ENCODE data around the gene BCKDK. TPM values are rescaled to one million over a fixed set of nuclear protein-coding genes. Genes with fewer than 3 reads are reported as not detected.
A peak's percentile ranks its signal among the peaks of the same experiment; 100 is the strongest.
"Not testable (repeated sequence)": the region's sequence is repeated elsewhere in the genome, so short reads cannot be mapped to it uniquely, and the experiment has no call there.

BCKDK gene
- total RNA-seq, 2 donors from 2014 or later, result 21.6 to 24.5 TPM

DNA sequence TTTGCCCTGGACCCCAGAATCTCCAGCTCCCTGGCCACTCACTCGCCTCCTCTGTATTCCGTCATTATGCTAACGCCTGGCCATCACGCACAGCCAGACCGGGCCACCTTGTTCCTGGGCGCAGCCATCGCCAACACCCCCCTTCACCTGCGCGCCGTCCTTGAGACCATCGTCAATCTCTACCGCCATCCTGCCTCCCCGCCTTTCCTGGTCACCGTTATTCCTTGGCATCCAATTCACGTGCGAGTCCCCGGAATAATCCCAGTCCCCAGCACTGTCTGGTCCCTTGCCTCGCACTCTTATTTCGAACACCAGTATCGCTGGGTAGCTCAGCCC lies 14.1 kb upstream of the BCKDK start:
- H3K9me3 Mint-ChIP-seq, result no peaks in the 10 kb centered on the region
- peak overlapping the region; percentile 98 for H3K4me3 Mint-ChIP-seq
- H3K4me1 Mint-ChIP-seq (ENCODE audit: low read depth), result peaks cover 38% of the 10 kb centered on the region
- no peaks in the 10 kb centered on the region for H3K36me3 Mint-ChIP-seq (ENCODE audit: insufficient read depth in 2 of 2)
- H3K27ac Mint-ChIP-seq, result peak overlapping the region; percentile 80
- H3K27me3 Mint-ChIP-seq (ENCODE audit: low read depth), result no peaks in the 10 kb centered on the region
- ATAC-seq (replicated peaks in 1 of 2), result peak in 1 of 2 donors; percentile 3
- no peak for DNase-seq

DNA sequence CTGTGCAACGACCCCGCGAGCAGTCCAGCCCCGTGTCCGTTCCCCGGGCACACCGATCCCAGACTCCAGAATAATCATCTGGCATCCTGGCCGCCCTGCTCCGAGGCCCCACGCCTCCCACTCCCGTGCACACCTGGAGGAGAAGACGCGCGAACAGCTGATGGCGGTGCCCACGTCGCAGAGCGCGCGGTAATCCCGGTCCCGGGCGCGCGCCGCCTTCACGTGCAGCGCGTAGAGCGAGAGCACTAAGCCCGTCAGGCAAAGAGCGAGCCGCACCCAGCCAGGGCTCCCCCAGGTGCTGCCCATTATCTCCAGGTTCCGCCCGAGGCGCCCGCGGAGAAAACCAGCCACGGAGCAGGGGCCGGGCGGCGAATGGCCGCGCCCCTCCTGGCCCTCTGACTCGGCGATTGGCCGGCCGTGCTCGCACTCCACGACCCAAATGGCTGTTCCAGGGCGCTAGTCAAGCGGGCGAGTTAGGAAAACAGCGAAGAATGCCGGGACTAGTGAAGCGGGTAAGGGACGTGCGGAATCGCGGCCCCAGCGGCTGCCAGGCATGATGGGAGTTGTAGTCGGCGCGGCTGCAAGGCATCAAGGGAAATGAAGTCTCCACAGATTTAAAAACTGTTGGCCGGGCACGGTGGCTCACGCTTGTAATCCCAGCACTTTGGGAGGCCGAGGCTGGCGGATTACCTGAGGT lies 13.6 kb upstream of the BCKDK start, which contains the start of gene VKORC1:
VKORC1 (minus strand) TSS at position 374 of the 697 bp plus-strand sequence; CDS start at position 306, 68 bp downstream.
- Mint-ChIP-seq H3K4me3 (peak within 1 kb of the TSS; percentile 98), H3K4me1 (ENCODE audit: low read depth) (peaks cover 38% of the 10 kb centered on the region), H3K36me3 (ENCODE audit: insufficient read depth in 2 of 2) (no peaks in the 10 kb centered on the region), H3K9me3 (no peaks in the 10 kb centered on the region), H3K27ac (peak within 1 kb of the TSS; percentile 80), H3K27me3 (ENCODE audit: low read depth) (no peaks in the 10 kb centered on the region)
- DNase-seq, result peak; percentile 85 to 89
- ATAC-seq (replicated peaks in 1 of 2), result peak; percentile 94 to 95

DNA sequence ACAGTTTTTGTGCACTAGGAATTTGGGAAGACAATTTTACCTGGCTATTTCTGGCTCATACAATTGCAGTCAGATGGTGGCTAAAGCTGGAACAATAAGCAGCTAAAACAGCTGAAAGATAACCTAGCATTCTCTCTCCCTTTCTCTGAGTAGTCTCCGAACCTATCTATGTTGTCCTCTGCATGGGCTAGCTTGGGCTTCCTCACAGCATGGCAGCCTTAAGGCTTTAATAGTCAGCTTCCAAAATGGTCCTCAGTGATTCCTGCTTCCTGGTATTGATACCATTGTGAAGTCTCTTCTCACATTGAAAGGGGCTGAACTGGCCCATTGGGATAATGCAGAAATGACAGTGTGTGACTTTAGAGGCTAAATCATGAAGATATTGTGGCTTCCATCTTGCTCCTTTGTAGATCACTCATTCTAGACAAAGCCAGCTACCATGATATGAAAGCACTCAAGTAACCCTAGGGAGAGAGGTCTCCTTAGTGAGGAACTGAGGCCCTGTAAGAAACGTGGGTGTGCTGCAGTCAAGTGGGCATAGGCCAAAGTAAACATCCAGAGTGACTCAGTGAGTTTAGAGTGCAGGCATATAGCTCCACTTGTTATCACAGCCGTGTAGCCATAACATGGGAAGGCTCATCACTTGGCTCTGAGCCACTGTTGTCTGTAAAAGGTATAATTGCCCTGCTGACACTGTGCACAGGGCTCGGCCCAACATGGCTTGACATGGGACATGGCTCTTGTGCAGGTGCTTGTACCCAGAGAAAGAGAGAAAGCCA lies 8.1 kb upstream of the BCKDK start:
- Mint-ChIP-seq H3K4me1 (ENCODE audit: low read depth) (peaks cover 15% of the 10 kb centered on the region), H3K27ac (no peak overlapping the region), H3K27me3 (ENCODE audit: low read depth) (no peaks in the 10 kb centered on the region), H3K4me3 (no peak overlapping the region), H3K36me3 (ENCODE audit: insufficient read depth in 2 of 2) (no peaks in the 10 kb centered on the region), H3K9me3 (no peaks in the 10 kb centered on the region)
- no peak for DNase-seq
- no peak for ATAC-seq (replicated peaks in 1 of 2)

DNA sequence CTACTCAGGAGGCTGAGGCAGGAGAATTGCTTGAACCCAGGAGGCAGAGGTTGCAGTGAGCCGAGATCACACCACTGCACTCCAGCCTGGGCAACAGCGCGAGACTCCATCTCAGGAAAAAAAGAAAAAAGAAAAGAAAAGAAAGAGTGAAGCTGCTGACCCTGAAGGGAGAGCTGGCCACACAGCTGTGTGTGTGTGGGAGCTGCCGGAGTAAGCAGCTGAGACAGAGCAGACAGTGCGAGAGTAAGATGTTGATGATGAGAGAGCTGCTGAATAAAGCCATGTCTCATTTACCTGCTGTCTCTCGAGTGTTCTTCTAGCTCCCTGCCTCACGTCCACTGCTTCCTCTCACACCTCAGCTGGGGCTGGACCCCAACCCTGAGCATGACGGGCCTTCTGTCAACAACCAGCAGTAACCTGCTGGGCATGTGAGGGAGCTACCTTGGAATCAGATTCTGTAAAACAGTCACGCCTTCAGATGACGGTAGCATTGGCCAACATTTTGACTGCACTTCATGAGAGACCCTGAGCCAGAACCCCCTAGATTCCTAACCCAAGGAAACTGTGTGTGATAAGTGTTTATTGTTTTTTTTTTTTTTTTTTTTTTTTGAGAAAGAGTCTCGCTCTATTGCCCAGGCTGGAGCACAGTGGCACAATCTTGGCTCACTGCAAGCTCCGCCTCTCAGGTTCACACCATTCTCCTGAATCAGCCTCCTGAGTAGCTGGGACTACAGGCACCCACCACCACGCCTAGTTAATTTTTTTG lies 7.1 kb upstream of the BCKDK start:
- H3K36me3 Mint-ChIP-seq (ENCODE audit: insufficient read depth in 2 of 2); ATAC-seq (replicated peaks in 1 of 2); H3K4me3 Mint-ChIP-seq; H3K27me3 Mint-ChIP-seq (ENCODE audit: low read depth); H3K9me3 Mint-ChIP-seq; H3K27ac Mint-ChIP-seq; DNase-seq: not testable (repeated sequence)
- H3K4me1 Mint-ChIP-seq (ENCODE audit: low read depth), result peaks cover 11% of the 10 kb centered on the region

DNA sequence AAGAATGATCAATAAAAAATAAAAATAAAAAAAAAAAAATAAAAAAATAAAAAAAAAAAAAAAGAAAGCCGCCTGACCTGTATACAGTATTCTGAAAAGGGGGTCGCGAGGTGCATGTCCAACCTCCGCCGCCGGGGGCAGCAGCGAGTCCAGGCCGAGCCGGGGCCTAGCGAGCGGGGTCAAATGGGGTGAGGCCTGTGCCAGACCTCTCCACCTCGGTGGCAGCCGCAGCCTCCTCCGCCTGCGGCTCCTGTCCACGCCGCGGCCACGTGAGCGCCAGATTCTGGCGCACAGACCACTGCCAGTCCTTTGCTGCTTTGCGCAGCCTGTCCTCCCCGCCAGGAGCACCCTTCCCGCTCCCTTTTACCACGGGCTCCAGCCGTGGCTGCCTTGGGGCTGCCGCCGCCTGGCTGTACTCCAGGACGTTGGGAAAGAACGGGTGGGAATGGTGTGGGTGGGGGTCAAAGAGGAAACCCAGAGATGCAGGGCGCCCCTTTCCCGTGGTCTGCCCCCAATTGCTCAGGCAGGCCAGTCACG lies 2.4 kb upstream of the BCKDK start:
- H3K4me3 Mint-ChIP-seq, result peak overlapping the region; percentile 43 to 62

DNA sequence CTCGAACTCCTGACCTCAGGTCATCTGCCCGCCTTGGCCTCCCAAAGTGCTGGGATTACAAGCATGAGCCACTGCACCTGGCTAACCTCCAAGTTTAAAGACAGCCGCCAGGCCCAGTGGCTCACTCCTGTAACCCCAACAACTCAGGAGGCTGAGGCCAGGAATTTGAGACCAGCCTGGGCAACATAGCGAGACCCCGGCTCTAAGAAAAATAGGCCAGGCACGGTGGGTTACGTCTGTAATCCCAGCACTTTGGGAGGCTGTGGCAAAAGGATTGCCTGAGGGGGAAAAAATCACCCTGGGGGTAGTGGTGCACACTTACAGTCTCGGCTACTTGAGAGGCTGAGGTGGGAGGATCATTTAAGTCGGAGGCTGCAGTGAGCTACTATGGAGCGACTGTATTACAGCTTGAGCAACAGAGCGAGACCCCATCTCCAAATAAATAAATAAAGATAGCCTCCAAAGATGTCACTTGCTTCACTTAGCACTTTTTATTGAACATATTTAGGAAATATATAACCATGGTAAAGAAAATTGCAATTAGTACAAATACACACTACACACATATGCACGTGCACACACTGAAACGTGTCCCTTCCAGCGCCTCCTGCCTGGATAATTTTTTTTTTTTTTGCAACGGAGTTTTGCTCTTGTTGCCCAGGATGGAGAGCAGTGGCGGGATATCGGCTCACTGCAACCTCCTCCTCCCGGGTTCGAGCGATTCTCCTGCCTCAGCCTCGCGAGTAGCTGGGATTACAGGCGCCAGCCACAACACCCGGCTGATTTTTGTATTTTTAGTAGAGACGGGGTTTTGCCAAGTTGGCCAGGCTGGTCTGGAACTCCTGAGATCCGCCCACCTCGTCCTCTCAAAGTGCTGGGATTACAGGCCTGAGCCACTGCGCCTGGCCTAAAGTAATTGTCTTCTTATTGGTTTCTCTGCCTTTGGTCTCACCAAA lies 1.4 kb upstream of the BCKDK start:
- H3K4me3 Mint-ChIP-seq, result peak overlapping the region; percentile 94 to 98
- DNase-seq (no peak), ATAC-seq (replicated peaks in 1 of 2) (no peak)
- no peaks in the 10 kb centered on the region for H3K36me3 Mint-ChIP-seq (ENCODE audit: insufficient read depth in 2 of 2)
- H3K27me3 Mint-ChIP-seq (ENCODE audit: low read depth), result no peaks in the 10 kb centered on the region
- H3K9me3 Mint-ChIP-seq, result no peaks in the 10 kb centered on the region
- H3K27ac Mint-ChIP-seq, result no peak overlapping the region
- H3K4me1 Mint-ChIP-seq (ENCODE audit: low read depth), result peaks cover 27% of the 10 kb centered on the region

More for the DNA sequence above, 2.4 kb upstream of the BCKDK start:
- Mint-ChIP-seq H3K36me3 (ENCODE audit: insufficient read depth in 2 of 2) (no peaks in the 10 kb centered on the region), H3K9me3 (no peaks in the 10 kb centered on the region), H3K27ac (no peak overlapping the region), H3K4me1 (ENCODE audit: low read depth) (peaks cover 27% of the 10 kb centered on the region), H3K27me3 (ENCODE audit: low read depth) (no peaks in the 10 kb centered on the region)
- ATAC-seq (replicated peaks in 1 of 2) (peak; percentile 58 to 61), DNase-seq (peak; percentile 88 to 92)

DNA sequence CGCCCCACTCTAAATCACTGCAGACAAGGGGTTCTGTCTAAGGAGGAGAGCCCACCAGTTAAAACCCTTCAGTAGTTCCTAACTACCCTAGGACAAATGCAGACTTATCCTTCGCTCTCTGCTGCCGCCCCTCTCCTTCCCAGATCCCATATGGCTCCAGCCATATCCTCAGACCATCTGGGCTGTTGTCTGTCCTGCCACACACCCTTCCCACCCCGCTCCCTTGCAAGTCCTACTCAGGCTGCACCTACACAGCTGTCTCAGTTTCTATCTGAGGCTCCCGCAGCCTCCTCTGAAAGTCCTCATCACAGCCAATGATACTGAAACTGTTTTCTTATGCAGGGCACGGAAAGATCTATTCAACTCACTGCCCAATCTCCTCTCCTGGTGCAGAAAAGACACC lies 720 bp upstream of the BCKDK start:
- H3K4me1 Mint-ChIP-seq (ENCODE audit: low read depth), result peaks cover 27% of the 10 kb centered on the region
- H3K9me3 Mint-ChIP-seq, result no peaks in the 10 kb centered on the region
- peak overlapping the region; percentile 93 for H3K27ac Mint-ChIP-seq
- peak; percentile 51 to 63 for DNase-seq
- H3K36me3 Mint-ChIP-seq (ENCODE audit: insufficient read depth in 2 of 2), result no peaks in the 10 kb centered on the region
- H3K4me3 Mint-ChIP-seq, result peak overlapping the region; percentile 94 to 98
- ATAC-seq (replicated peaks in 1 of 2), result peak; percentile 76 to 78
- H3K27me3 Mint-ChIP-seq (ENCODE audit: low read depth), result no peaks in the 10 kb centered on the region

DNA sequence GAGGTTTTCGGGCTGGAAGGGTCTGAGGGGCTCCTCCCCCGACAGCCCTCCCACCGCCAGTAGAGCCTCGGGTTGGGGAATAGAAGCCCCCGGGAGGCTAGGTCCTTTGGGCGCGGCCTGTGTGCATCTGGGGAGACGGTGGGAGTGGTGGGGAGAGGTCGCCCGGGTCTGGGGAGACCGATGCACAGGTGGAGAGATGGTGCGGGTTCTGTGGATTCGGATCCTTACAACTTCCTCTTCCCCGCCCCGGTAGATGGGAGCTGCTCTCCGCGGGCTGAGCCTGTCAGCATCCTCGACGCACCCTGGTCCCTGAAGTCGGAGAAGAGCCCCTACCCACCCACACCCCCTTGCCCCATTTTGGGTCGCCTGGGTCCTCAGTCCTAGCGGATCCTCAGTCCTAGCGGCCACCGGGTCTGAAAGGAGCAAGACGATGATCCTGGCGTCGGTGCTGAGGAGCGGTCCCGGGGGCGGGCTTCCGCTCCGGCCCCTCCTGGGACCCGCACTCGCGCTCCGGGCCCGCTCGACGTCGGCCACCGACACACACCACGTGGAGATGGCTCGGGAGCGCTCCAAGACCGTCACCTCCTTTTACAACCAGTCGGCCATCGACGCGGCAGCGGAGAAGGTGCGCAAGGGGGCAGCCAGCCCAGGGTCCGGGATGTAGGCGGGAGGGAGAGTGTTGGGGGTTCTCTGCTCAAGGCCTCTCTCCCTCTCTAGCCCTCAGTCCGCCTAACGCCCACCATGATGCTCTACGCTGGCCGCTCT lies 790 bp downstream of the BCKDK start:
- Mint-ChIP-seq H3K27me3 (ENCODE audit: low read depth) (no peaks in the 10 kb centered on the region), H3K36me3 (ENCODE audit: insufficient read depth in 2 of 2) (no peaks in the 10 kb centered on the region), H3K4me1 (ENCODE audit: low read depth) (peaks cover 33% of the 10 kb centered on the region), H3K4me3 (peak overlapping the region; percentile 69 to 94), H3K27ac (no peak overlapping the region), H3K9me3 (no peaks in the 10 kb centered on the region)
- ATAC-seq (replicated peaks in 1 of 2) (no peak), DNase-seq (no peak)

DNA sequence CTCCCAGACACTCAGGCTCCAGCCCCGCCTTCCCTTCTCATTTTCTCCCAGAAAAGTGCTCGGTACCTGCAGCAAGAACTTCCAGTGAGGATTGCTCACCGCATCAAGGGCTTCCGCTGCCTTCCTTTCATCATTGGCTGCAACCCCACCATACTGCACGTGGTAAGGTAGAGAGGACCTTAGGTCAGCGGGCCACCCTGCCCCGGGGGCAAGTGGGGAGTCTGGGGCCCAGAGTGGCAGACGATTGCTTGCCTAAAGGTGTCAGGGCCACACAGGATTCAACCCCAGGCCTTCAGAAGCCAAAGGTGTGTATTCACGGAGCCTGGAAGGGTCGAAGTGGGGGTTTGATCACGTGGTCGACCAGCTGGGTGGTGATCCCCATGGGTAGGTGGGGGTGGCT lies 1.4 kb downstream of the BCKDK start:
- Mint-ChIP-seq H3K27ac (peak overlapping the region; percentile 10), H3K4me3 (peak overlapping the region; percentile 66 to 82), H3K4me1 (ENCODE audit: low read depth) (peaks cover 38% of the 10 kb centered on the region), H3K36me3 (ENCODE audit: insufficient read depth in 2 of 2) (no peaks in the 10 kb centered on the region), H3K27me3 (ENCODE audit: low read depth) (no peaks in the 10 kb centered on the region), H3K9me3 (no peaks in the 10 kb centered on the region)
- ATAC-seq (replicated peaks in 1 of 2), result no peak
- DNase-seq, result no peak

DNA sequence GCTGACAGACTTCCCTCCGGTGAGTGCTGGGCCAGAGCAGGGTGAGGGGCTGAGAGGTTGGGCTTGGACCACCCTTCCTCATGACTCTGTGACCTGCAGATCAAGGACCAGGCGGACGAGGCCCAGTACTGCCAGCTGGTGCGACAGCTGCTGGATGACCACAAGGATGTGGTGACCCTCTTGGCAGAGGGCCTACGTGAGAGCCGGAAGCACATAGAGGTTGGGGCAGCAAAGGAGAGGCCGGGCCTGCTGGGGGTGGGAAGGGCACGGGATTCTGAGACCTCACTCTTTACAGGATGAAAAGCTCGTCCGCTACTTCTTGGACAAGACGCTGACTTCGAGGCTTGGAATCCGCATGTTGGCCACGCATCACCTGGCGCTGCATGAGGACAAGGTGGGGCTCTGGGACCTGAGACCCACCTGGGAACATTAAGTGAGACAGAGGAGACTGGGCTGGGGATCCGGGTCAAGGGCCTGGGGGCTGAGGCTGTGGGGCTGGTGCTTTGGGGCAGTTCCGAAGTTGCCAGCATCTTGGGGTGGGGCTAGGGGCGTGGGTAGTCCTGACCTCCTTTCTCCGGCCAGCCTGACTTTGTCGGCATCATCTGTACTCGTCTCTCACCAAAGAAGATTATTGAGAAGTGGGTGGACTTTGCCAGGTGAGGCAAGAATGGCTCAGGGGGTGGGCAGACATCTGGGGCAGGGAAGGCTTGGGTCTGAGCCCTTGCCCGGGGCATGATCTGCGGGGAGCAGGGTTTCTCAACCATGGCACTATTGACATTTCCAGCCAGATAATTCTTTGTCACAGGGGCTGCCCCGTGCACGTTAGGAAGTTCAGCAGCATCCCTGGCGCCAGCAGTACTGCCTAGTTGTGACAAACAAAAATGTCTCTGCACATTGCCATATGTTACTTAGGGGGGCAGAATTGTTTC lies 2.2 kb downstream of the BCKDK start:
- Mint-ChIP-seq H3K36me3 (ENCODE audit: insufficient read depth in 2 of 2) (peaks cover 0 to 1% of the 10 kb centered on the region in 2 donors), H3K4me3 (peak overlapping the region in 1 of 2 donors; percentile 82), H3K4me1 (ENCODE audit: low read depth) (peaks cover 42% of the 10 kb centered on the region), H3K9me3 (no peaks in the 10 kb centered on the region), H3K27me3 (ENCODE audit: low read depth) (no peaks in the 10 kb centered on the region), H3K27ac (no peak overlapping the region)
- no peak for DNase-seq
- no peak for ATAC-seq (replicated peaks in 1 of 2)

All from activated T-cell treated with anti-CD3 and anti-CD28 coated beads, Interleukin-2, amount 50 U/mL, for 72 hours (primary cell).